Vagina (tissue), 2 donors: ENCODE results near the gene SMIM23.

Experiments used
- CTCF ChIP-seq, 3 experiments: fragments of 450-650 bp in 2 of 3; fragments of 200-600 bp in 1 of 3; sonication (generic) in 1 of 3; IDR thresholded peaks; one replicate each; pipeline ENCODE4 v1.5.1; 2017 to 2019; ENCODE audit warnings: antibody characterized with exemption in 3 of 3, mild to moderate bottlenecking in 2 of 3, moderate library complexity in 2 of 3
- POLR2A ChIP-seq, 2 donors: fragments of 450-650 bp; IDR thresholded peaks; one replicate each; pipeline ENCODE4 v1.6.1; 2017; ENCODE audit warnings: antibody characterized with exemption in 2 of 2, mild to moderate bottlenecking in 2 of 2, moderate library complexity in 2 of 2
- POLR2AphosphoS5 ChIP-seq, 2 donors: sonication (generic); formaldehyde crosslinking; IDR thresholded peaks; one replicate each; pipeline ENCODE4 v1.9.0; 2017; ENCODE audit warnings: antibody characterized with exemption in 2 of 2, mild to moderate bottlenecking in 2 of 2, low read depth in 1 of 2; ENCODE audit not compliant: insufficient read depth in 1 of 2

- TF ChIP-seq CTCF (IDR thresholded peaks at IDR 0.05), result no peak
- TF ChIP-seq POLR2AphosphoS5 (IDR thresholded peaks at IDR 0.05; ENCODE audit: insufficient read depth in 1 of 2, low read depth in 1 of 2), result no peak
- TF ChIP-seq POLR2A (IDR thresholded peaks at IDR 0.05), result no peak
These were observed 18.7 kb upstream of the SMIM23 start for GRCh38 chr5:171766875-171767274.
